Body of pancreas (tissue), 4 donors: ENCODE results near the gene ADH4. TPM values are rescaled to one million over a fixed set of nuclear protein-coding genes. Genes with fewer than 3 reads are reported as not detected.

ENCODE experiments used
- ATAC-seq: fragments of 150-250 bp; one replicate; pipeline ENCODE4 v1.9.1; 2016
- DNase-seq, 4 donors: peaks; one replicate each; pipeline ENCODE4 v3.0.0-alpha.2; 2019
- H3K27ac ChIP-seq, 4 donors: fragments of 200-600 bp; sonication (generic); 1 replicate in 3 of 4; 2 replicates in 1 of 4; pipeline versions ENCODE4 v1.5.1 to v1.6.1; 2016 to 2019; ENCODE audit warnings: mild to moderate bottlenecking in 1 of 4, mixed read lengths in 1 of 4, moderate library complexity in 1 of 4
- H3K27me3 ChIP-seq, 2 donors: fragments of 200-600 bp; sonication (generic); one replicate each; pipeline ENCODE4 v1.6.0; 2016; ENCODE audit warnings: mild to moderate bottlenecking in 1 of 2
- H3K36me3 ChIP-seq, 2 donors: fragments of 200-600 bp; sonication (generic); replicated peaks in 1 of 2; 2 replicates each; pipeline ENCODE4 v1.5.1; 2016; ENCODE audit warnings: low read depth in 2 of 2; ENCODE audit not compliant: insufficient read depth in 1 of 2
- H3K4me1 ChIP-seq: fragments of 200-600 bp; sonication (generic); one replicate; pipeline ENCODE4 v1.6.0; 2016
- H3K4me3 ChIP-seq, 2 donors: fragments of 200-600 bp; sonication (generic); 1 replicate in 1 of 2; 2 replicates in 1 of 2; pipeline ENCODE4 v1.5.1; 2016 to 2019
- H3K9me3 ChIP-seq, 3 donors: fragments of 200-600 bp; sonication (generic); 1 replicate in 2 of 3; 2 replicates in 1 of 3; pipeline ENCODE4 v1.5.1; 2016
- CTCF ChIP-seq, 7 experiments: fragments of 450-650 bp in 4 of 7; fragments of 200-600 bp in 3 of 7; sonication (generic) in 3 of 7; IDR thresholded peaks; one replicate each; pipeline ENCODE4 v1.5.1; 2016 to 2019; ENCODE audit warnings: antibody characterized with exemption in 7 of 7
- POLR2A ChIP-seq, 3 donors: fragments of 450-650 bp; IDR thresholded peaks; one replicate each; pipeline ENCODE4 v1.6.1; 2016; ENCODE audit warnings: antibody characterized with exemption in 3 of 3, mild to moderate bottlenecking in 2 of 3
- whole genome bisulfite sequencing, 2 donors: methylation state at CpG; one replicate each; pipeline ENCODE4 v1.1.5; 2017; 5-methylcytosine and 5-hydroxymethylcytosine counted together
- intact Hi-C: fragments of 100-400 bp; cut with DNase I; formaldehyde crosslinking; loops from one replicate; pipeline ENCODE4 v1.15.1; 2023
- total RNA-seq, 2 donors: library from RNA; depleted of rRNA; stranded (reverse); fragments of >200 nt; gene quantifications; one replicate each; pipeline ENCODE4 v1.1.0, GENCODE V29; 2016

The ADH4 gene
- total RNA-seq, 2 donors from 2014 or later: not detected

- Histone ChIP-seq H3K36me3 (no peaks in the 10 kb centered on the region), H3K4me3 (no peak overlapping the region), H3K27me3 (no peaks in the 10 kb centered on the region), H3K27ac (no peak overlapping the region), H3K4me1 (peaks cover 26% of the 10 kb centered on the region), H3K9me3 (no peaks in the 10 kb centered on the region)
- intact Hi-C loops: no loop called here
- DNase-seq (no peak), ATAC-seq (no peak)
- 76 to 83% methylated on average over 2 to 3 of the region's 3 CpGs for WGBS, 2 donors
- no peak for TF ChIP-seq CTCF (IDR thresholded peaks at IDR 0.05)
- no peak for TF ChIP-seq POLR2A (IDR thresholded peaks at IDR 0.05)
These were observed 17.4 kb upstream of the ADH4 start for GRCh38 chr4:99161373-99162099.

GRCh38 chr4:99159699-99160098 is 15.6 kb upstream of the ADH4 start:
- Histone ChIP-seq H3K36me3 (no peaks in the 10 kb centered on the region), H3K4me1 (peaks cover 32% of the 10 kb centered on the region), H3K4me3 (no peak overlapping the region), H3K9me3 (no peaks in the 10 kb centered on the region), H3K27me3 (no peaks in the 10 kb centered on the region), H3K27ac (no peak overlapping the region)
- intact Hi-C loops: no loop called here
- WGBS, 2 donors: 51 to 69% methylated on average over 1 of the region's 1 CpG
- no peak for TF ChIP-seq POLR2A (IDR thresholded peaks at IDR 0.05)
- no peak for TF ChIP-seq CTCF (IDR thresholded peaks at IDR 0.05)
- ATAC-seq (no peak), DNase-seq (no peak)

GRCh38 chr4:99157478-99157935 is 13.4 kb upstream of the ADH4 start:
- Histone ChIP-seq H3K4me1 (peaks cover 42% of the 10 kb centered on the region), H3K36me3 (no peaks in the 10 kb centered on the region), H3K27ac (peak overlapping the region; percentile 13 to 73 (median 48)), H3K27me3 (no peaks in the 10 kb centered on the region), H3K9me3 (no peaks in the 10 kb centered on the region), H3K4me3 (no peak overlapping the region)
- intact Hi-C loops: no loop called here
- ATAC-seq (peak; percentile 84), DNase-seq (no peak)
- WGBS, 2 donors: 12 to 14% methylated on average over 3 of the region's 3 CpGs
- TF ChIP-seq CTCF (IDR thresholded peaks at IDR 0.05): no peak
- TF ChIP-seq POLR2A (IDR thresholded peaks at IDR 0.05): no peak

GRCh38 chr4:99156992-99157391 is 12.9 kb upstream of the ADH4 start:
- H3K4me3 ChIP-seq: no peak overlapping the region
- H3K4me1 ChIP-seq: peaks cover 47% of the 10 kb centered on the region
- H3K9me3 ChIP-seq: no peaks in the 10 kb centered on the region
- ATAC-seq: no peak
- DNase-seq: peak in 1 of 4 donors; percentile 15
- TF ChIP-seq CTCF (IDR thresholded peaks at IDR 0.05) (no peak), POLR2A (IDR thresholded peaks at IDR 0.05) (no peak)
- intact Hi-C loops: no loop called here
- no peaks in the 10 kb centered on the region for H3K36me3 ChIP-seq
- peak overlapping the region in 3 of 4 donors; percentile 46 to 73 (median 49) for H3K27ac ChIP-seq
- no peaks in the 10 kb centered on the region for H3K27me3 ChIP-seq
- WGBS, 2 donors: 15 to 30% methylated on average over 1 of the region's 1 CpG
